GM15510 (cell line): Measurements from ENCODE around the gene SFXN1.

ENCODE experiments used
- POLR2A ChIP-seq: IDR thresholded peaks from 3 replicates; pipeline ENCODE4 v1.6.1; 2011; ENCODE audit warnings: borderline replicate concordance; ENCODE audit not compliant: insufficient read length; ENCODE audit errors: extremely low read depth

The SFXN1 gene

DNA sequence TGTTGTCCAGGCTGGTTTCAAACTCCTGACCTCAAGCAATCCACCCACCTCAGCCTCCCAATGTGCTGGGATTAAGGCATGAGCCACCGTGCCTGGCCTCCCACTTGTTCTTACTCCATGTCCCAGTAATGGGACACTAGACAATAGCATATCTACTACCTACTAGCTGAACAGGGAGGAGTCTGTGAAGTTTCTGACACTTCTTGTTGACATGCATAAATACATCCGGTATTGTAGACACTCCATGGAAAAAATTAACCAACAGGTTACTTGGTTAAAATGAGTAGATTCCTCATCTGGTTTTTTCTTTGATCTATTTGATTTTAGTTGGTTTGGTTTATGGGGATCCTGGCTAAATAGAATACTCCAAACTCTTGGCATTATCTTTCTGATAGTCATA lies 88.3 kb downstream of the SFXN1 start:
- TF ChIP-seq POLR2A = no peak

DNA sequence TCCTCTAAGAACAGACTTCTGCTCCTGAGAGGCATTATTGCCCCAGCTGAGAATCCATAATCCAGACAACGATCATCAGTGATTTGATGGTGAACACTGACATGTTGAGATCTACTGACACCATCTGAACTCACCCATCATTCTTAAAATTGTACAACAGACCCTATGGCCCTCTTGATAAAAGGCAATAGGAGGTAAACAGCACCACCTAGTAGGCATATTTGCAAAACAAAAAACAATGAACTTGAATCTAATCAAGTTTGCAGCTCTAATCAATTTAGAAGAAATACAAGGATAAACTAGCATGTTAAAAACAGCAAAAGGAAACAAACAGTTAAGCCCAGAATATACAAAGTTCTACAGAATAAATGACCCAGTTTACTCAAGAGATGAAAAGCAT lies 89.6 kb downstream of the SFXN1 start:
- no peak for TF ChIP-seq POLR2A

DNA sequence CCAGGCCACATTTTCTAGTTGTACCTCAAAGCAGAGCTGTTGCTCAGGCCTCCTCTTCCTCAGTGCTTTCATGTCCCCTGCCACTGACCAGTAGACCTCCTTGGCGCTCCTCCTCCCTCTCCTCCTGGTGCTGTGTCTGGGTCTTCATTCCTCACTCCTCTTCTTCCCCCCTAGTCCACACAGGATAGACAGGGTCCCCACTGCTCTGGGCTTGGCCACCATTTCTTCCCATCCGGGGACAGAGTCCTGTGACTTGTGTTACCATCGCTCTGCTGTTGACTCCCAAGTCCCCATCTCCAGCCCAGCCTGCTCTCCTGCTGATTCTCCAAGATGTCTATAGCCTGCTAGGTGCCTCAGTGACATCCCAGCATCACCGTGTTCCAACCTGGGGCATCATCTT lies 91.3 kb downstream of the SFXN1 start:
- TF ChIP-seq POLR2A = no peak

DNA sequence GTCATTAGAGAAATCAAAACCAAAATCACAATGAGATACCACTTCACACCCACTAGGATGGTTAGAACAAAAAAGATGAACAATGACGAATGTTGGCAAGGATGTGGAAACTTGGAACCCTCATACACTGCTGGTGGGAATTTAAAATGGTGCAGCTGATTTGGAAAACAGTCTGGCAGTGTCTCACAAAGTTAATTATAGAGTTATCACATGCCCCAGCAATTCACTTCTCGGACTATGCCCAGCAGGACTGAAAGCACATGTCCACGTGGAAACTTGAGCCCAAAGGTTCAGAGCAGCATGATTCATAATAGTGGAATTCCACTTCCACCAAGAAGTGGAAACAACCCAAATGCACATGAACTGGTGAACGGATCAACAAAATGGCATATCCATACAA lies 94.5 kb downstream of the SFXN1 start:
- TF ChIP-seq POLR2A = no peak

DNA sequence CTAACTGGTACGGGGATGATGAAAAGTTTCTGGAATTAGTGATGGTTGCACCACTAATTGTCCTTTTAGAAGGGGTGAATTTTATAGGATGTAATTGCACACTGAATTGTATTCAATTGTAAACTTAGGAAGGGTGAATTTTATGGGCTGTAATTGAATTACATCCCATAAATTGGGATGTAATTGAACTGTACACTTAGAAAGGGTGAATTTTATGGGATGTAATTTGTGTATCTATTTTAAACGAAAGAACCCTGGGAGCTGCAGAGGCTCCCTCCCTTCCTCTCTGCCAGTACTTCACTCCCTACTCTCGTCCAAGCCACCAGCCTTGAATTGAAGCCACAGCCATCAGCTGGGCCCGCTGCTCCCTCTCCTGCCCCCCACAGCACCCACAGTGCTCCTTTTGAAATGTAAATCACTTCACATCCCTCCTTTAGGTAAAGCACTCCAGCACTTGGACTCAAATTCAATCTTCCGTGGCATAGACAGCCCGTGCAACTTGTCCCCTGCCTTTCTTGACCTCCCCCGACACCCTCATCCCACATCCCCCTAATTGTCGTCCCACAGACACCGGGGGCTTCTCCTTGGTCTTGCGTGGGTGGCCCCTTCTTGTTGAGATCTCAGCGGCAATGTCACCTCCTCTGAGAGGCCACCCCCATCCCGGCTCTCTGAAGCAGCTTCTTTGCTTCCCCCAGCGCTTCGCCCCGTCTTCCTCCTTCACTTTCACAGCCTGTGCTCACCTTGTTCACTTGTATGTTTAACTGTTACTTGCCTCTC lies 95.3 kb downstream of the SFXN1 start:
- no peak for TF ChIP-seq POLR2A

DNA sequence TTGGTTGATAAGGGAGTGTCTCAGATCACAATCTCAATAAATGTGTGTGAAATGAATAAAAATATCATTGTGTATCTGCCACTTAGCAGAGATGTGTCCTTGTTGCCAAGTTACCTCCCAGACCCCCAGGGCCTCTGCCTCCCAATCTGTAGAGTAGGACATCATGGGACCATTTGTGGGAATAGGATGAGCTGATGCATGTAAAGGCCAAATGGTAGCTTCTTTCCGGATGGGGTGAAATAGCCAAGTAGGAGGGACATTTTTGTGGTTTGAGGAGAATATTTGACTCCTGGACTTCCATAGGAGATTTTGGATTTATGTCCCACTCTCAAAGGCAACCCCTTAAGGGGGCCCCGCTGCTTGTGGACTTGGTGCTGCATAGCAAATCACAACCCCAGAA lies 96.9 kb downstream of the SFXN1 start:
- TF ChIP-seq POLR2A = no peak

DNA sequence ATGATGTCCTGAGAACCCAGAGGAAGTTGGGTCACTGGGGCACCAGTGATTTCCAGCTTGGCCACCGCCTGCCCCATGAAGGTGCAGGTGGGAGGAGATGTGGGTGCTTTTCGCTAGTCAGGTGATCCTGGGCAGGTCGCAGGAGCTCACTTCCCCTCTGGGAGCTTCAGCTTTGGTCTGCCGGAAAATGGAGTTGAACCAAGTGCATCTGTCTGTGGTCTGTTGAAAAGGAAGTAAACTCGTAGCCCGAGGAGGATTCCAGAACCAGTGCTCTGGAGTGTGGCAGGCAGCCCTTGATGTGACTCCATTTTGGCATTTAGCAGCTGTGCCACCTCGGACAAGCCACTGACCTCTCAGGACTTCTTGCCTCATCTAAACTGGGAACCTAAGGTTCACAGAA lies 97.7 kb downstream of the SFXN1 start:
- TF ChIP-seq POLR2A = no peak

DNA sequence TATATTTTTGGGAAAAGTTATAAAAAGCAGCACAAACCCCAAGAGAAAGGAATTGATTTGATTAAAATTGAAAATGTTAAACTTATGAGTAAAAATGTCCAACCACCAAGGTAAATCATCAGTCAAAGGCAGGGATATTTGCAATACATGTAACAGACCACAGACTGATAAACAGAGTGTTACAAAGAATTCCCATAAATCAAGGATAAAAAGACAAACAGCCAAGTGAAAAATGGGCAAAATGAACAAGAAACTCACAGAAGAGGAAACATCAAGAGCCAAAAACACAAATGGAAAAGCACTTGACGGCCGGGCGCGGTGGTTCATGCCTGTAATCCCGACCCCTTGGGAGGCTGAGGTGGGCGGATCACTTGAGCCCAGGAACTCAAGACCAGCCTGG lies 98.2 kb downstream of the SFXN1 start:
- no peak for TF ChIP-seq POLR2A
